MG63 (cell line): ENCODE results near the gene ABCC6. TPM values are rescaled to one million over a fixed set of nuclear protein-coding genes. Genes with fewer than 3 reads are reported as not detected.

Experiments
- DNase-seq: peaks from one replicate; pipeline ENCODE4 v3.0.0-alpha.2; 2020
- H3K27me3 ChIP-seq: fragments of 250-450 bp; sonication (Bioruptor Pico); 2 replicates; pipeline ENCODE4 v1.5.1; 2020; ENCODE audit warnings: mild to moderate bottlenecking, moderate library complexity
- H3K36me3 ChIP-seq: fragments of 250-450 bp; sonication (Bioruptor Pico); 2 replicates; pipeline ENCODE4 v1.5.1; 2020; ENCODE audit warnings: mild to moderate bottlenecking, moderate library complexity
- H3K4me3 ChIP-seq: fragments of 250-450 bp; sonication (Bioruptor Pico); 2 replicates; pipeline ENCODE4 v1.5.1; 2020; ENCODE audit warnings: mild to moderate bottlenecking, moderate library complexity
- H3K9me3 ChIP-seq: fragments of 250-450 bp; sonication (Bioruptor Pico); 2 replicates; pipeline ENCODE4 v1.5.1; 2020; ENCODE audit warnings: mild to moderate bottlenecking, moderate library complexity
- total RNA-seq: library from RNA; depleted of rRNA; stranded (reverse); fragments of >200 nt; shearing (Covaris generic); gene quantifications from 2 replicates; pipeline ENCODE4 v1.2.3, GENCODE V29; 2014; ENCODE audit warnings: low replicate concordance

Gene ABCC6
- total RNA-seq, 1 experiment from 2014 or later = not detected

DNA sequence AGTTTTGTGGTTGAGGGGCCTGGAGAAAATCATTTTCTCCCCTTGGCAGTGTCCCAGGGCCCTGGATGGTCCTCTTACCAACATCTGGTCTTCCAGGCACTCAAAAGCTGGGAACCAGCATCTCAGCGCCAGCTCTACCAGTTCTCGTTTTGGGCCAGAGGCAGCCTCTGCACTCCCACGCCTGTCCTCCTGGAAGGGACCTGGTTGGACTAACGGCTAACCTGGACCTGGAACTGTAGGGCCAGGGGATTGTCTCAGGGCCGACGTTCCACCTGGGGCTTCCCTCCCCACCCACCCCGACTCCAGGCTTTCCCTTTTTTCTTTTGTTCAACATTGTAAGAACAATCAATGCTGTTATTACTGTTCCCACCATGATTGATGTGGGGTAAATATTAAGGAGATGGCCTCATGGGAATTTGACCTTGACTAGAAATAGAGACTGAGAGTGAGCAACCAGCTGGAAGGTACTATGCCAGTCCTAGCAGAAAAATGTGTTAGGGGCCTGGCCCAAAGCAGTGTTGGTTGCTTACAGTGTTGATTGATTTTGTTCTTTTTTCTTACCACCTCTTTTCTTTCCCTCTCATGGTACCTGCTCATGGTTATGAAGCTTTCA lies 81.4 kb downstream of the ABCC6 start:
- Histone ChIP-seq H3K4me3 (no peak overlapping the region), H3K36me3 (peaks cover 92% of the 10 kb centered on the region), H3K27me3 (no peaks in the 10 kb centered on the region), H3K9me3 (no peaks in the 10 kb centered on the region)
- no peak for DNase-seq

DNA sequence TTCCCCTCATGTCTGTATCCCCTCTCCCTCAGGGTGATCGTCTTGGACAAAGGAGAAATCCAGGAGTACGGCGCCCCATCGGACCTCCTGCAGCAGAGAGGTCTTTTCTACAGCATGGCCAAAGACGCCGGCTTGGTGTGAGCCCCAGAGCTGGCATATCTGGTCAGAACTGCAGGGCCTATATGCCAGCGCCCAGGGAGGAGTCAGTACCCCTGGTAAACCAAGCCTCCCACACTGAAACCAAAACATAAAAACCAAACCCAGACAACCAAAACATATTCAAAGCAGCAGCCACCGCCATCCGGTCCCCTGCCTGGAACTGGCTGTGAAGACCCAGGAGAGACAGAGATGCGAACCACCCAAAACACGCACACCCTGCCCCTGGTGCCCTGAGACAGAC lies 82.2 kb downstream of the ABCC6 start:
- Histone ChIP-seq H3K9me3 (no peaks in the 10 kb centered on the region), H3K4me3 (no peak overlapping the region), H3K36me3 (peaks cover 92% of the 10 kb centered on the region), H3K27me3 (no peaks in the 10 kb centered on the region)
- DNase-seq = no peak

DNA sequence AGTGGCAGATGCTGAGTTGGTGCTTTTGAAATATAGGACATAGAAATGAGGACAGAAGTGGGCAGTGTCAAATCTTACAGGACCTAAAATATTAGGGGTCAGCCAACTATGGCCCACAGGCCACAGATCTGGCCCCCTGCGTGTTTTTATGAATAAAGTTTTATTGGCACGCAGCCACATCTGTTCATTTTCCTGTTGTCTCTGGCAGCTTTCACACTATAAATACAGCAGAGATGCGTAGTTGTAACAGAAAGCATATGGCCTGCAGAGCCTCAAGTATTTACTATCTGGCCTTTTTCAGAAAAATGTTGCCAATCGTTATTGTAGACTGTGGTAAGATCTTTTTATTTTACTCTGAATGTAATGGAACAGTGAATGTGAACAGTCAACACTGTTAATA lies 82.8 kb downstream of the ABCC6 start:
- no peaks in the 10 kb centered on the region for H3K9me3 ChIP-seq
- H3K4me3 ChIP-seq = no peak overlapping the region
- peaks cover 92% of the 10 kb centered on the region for H3K36me3 ChIP-seq
- no peaks in the 10 kb centered on the region for H3K27me3 ChIP-seq
- no peak for DNase-seq

DNA sequence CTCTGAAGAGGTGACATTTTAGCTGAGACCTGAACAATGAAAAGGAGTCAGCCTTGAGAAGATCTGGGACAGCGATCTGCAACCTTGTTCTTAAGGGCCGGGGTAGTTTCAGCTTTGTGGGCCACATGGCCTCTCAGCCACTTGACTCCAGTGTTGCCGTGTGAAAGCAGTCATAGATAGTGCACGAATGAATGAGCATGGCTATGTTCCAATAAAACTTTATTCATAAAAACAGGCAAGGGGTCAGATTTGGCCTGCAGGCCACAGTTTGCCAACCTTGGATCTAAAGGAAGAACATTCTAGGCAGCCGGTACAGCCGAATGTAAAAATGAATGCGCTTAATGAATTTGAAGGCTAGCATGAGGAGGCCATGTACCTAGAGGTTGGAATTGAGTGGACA lies 83.5 kb downstream of the ABCC6 start:
- Histone ChIP-seq H3K27me3 (no peaks in the 10 kb centered on the region), H3K9me3 (no peaks in the 10 kb centered on the region), H3K4me3 (no peak overlapping the region), H3K36me3 (peaks cover 92% of the 10 kb centered on the region)
- DNase-seq = no peak

DNA sequence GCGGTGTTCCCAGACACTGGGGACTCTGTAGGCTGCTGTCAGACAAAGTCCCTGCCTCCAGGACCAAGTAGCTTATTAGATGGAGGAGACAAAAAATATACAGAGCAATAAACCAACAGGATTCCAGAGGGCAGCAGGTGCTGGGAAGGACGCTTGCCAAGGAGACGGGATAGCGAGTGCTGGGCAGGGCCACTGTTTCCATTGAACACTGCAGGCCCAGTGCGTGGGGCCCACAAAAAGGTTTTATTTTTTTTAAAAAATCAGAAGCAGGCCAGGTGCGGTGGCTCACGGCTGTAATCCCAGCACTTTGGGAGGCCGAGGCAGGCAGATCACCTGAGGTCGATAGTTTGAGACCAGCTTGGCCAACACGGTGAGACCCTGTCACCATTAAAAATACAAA lies 84.2 kb downstream of the ABCC6 start:
- H3K4me3 ChIP-seq = no peak overlapping the region
- no peak for DNase-seq
- H3K9me3 ChIP-seq = no peaks in the 10 kb centered on the region
- H3K36me3 ChIP-seq = peaks cover 90% of the 10 kb centered on the region
- no peaks in the 10 kb centered on the region for H3K27me3 ChIP-seq

DNA sequence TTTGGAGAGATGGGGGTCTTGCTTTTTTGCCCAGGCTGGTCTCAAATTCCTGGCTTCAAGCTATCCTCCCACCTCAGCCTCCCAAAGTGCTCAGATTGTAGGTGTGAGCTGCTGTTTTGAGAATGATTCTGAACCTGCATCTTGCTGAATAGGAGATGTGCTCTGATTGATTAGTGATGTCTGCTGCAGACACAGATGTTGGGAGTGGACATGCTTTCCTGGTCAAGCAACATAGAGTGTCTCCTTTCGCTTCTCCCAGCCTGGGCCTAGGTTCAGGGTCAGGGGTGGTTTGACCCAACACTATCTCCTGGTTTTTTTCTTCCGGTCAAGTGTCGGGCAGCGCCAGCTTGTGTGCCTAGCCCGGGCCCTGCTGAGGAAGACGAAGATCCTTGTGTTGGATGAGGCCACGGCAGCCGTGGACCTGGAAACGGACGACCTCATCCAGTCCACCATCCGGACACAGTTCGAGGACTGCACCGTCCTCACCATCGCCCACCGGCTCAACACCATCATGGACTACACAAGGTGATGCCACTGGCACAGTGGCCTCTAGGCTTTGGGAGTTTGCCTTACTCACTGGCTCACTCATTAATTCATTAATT lies 85.2 kb downstream of the ABCC6 start:
- Histone ChIP-seq H3K9me3 (no peaks in the 10 kb centered on the region), H3K36me3 (peaks cover 92% of the 10 kb centered on the region), H3K27me3 (no peaks in the 10 kb centered on the region), H3K4me3 (no peak overlapping the region)
- DNase-seq = no peak

DNA sequence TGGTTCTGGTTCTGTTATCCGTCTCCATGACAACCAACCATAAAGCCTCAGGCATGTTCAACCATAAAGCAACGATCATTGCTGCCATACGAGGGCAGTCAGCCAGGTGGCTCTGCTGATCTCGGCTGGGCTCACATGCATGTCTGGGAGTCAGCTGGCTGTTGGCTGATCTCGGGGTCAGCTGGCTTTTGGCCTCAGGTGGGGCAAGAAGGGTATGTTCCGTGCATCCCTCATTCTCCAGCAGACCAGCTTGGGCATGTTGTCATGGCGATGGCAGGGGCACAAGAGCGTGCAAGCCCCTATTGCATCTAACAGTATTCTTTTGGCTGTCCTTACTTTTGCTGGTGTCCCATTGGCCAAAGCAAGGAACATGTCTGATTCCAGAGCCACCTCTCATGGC lies 86.2 kb downstream of the ABCC6 start:
- no peak for DNase-seq
- no peaks in the 10 kb centered on the region for H3K9me3 ChIP-seq
- peaks cover 89% of the 10 kb centered on the region for H3K36me3 ChIP-seq
- no peak overlapping the region for H3K4me3 ChIP-seq
- H3K27me3 ChIP-seq = no peaks in the 10 kb centered on the region

DNA sequence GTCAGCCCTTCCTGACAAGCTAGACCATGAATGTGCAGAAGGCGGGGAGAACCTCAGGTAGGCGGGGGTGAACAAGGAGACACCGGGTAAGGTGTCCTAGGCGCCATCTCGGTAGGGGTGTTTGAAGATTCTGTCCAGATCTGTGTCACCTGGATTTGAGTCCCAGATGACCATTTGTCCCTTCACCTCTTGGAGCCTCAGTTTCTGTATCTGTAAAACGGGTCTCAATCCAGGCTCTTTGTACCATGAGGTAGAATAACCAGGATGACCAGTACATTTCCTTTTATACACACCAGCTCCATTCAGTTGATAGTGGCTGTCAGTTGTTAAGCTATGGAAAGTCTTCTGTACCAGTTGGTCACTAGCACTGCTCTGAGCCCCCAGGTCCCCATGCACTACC lies 86.7 kb downstream of the ABCC6 start:
- no peak for DNase-seq
- Histone ChIP-seq H3K9me3 (no peaks in the 10 kb centered on the region), H3K27me3 (no peaks in the 10 kb centered on the region), H3K4me3 (no peak overlapping the region), H3K36me3 (peaks cover 89% of the 10 kb centered on the region)

DNA sequence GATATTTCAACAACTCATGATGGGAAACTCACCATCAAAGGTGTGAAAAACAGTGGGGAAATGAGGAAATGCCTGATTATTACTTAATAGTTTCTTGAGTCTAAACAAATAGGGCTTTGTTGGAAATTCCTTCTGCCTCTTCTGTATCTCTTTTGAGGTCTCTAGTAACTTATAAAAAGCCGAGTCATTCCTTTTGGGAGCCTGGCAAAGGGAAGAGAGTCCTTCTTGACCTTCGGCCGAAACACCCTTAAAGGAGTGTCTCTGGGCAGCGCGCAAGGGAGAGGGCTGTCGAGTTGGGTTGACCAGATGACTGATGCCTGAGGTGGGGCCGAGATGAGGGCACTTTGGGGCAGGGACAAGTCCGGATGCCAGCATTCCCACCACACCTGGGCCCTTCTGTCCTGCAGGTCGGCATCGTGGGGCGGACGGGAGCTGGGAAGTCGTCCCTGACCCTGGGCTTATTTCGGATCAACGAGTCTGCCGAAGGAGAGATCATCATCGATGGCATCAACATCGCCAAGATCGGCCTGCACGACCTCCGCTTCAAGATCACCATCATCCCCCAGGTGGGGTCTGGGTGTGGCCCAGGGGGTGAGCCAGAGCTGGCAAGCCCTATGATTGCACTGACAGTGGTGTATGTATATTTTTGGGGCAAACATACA lies 89.2 kb downstream of the ABCC6 start:
- Histone ChIP-seq H3K36me3 (peaks cover 92% of the 10 kb centered on the region), H3K9me3 (no peaks in the 10 kb centered on the region), H3K27me3 (no peaks in the 10 kb centered on the region), H3K4me3 (no peak overlapping the region)
- no peak for DNase-seq

DNA sequence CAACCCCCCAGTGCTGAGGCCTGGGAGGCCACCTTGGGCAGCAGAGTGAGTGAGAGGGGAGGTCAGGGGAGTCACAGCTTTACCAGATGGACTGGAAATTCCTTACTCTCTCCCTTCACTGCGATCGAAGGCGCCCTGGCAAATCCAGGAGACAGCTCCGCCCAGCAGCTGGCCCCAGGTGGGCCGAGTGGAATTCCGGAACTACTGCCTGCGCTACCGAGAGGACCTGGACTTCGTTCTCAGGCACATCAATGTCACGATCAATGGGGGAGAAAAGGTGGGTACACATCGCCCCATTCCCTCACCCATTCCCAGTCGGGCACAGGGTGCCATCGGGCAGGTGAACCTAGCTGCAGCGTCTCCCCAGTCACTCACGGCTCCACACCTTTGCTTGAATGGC lies 91.6 kb downstream of the ABCC6 start:
- no peaks in the 10 kb centered on the region for H3K27me3 ChIP-seq
- H3K4me3 ChIP-seq = no peak overlapping the region
- peaks cover 92% of the 10 kb centered on the region for H3K36me3 ChIP-seq
- DNase-seq = no peak
- H3K9me3 ChIP-seq = no peaks in the 10 kb centered on the region

DNA sequence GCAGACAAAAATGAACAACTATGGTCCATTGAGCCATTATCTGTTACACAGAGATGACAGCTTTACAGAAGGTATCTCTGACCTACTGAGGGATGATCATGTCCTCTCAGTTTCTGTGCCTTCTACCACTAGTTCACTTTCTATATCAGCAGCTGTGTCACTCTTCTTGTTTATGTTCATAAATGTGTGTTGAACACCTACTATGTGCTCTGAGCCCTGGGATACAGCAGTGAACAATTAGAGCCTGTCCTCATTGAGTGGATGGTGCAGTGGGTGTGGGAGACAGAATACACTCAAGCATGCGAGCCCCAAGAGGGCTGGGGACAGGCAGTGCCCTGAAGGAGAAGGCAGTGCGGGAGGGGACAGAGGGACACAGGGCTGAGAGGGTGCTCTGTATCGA lies 92.1 kb downstream of the ABCC6 start:
- Histone ChIP-seq H3K4me3 (no peak overlapping the region), H3K9me3 (no peaks in the 10 kb centered on the region), H3K36me3 (peaks cover 92% of the 10 kb centered on the region), H3K27me3 (no peaks in the 10 kb centered on the region)
- DNase-seq = no peak

DNA sequence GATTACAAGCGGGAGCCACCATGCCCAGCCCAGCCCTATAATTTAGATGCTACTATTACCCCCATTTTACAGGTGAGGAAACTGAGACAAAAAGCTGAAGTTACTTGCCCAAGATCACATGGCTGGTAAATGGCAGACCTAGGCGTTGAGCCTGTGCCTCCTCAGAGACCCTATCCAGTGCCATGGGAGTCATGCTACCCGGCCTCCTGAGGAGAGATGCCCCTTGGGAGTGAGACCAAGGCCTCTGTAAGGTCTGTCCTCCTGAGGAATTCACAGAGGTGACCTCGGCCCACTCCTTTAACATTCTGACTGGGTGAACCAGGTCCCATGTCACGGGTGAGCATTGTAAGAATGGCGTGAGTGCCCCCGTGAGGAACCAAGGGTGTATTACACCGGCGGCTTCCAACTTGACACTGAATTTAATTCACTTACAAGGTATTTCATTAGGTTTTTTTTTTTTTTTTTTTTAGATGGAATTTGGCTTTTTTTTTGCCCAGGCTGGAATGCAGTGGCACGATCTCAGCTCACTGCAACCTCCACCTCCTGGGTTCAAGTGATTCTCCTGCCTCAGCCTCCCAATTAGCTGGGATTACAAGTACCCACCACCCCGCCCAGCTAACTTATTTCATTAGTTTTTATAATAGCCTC lies 95.7 kb downstream of the ABCC6 start:
- DNase-seq = peak; percentile 68
- H3K9me3 ChIP-seq = peaks cover 13% of the 10 kb centered on the region; the same call in 1 of the 2 replicates
- H3K27me3 ChIP-seq = no peaks in the 10 kb centered on the region
- peaks cover 92% of the 10 kb centered on the region for H3K36me3 ChIP-seq
- H3K4me3 ChIP-seq = no peak overlapping the region

DNA sequence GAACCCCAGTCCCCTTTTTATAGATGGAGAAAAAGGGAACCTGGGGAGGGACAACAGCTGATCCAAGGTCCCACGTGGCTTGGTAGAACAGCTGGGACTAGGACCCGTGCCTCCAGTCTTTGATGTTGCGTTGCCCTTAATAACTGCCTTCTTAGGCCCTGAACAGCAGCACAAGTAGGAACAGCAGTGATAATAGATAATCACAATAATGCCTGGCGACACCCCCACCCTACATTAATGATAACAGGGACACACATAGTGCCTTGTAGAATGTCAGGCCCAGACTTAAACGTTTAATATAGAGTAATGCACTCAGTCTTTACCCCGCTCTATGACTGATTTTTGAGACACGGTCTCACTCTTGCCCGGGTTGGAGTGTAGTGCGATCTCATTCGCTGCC lies 96.4 kb downstream of the ABCC6 start:
- peaks cover 13% of the 10 kb centered on the region; the same call in 1 of the 2 replicates for H3K9me3 ChIP-seq
- H3K4me3 ChIP-seq = no peak overlapping the region
- DNase-seq = no peak
- peaks cover 96% of the 10 kb centered on the region for H3K36me3 ChIP-seq
- H3K27me3 ChIP-seq = no peaks in the 10 kb centered on the region

DNA sequence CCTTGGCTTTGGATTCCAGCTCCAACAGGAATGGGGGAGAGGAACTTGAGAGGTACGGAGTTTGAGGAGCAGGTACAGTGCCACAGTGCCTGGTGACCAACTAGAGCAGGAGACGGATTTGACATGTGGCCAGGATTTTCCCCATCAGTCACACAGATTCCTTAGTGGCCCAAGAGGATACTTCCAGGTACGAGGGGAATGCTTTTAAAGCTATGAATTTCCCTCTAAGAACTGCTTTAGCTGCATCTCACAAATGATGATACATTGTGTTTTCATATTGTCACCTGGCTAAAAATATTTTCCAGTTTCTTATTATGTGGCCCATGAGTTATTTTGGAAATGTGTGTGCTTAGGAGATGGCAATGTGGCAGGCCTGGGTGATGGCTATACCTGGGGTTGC lies 98.3 kb downstream of the ABCC6 start:
- no peaks in the 10 kb centered on the region for H3K27me3 ChIP-seq
- H3K9me3 ChIP-seq = peaks cover 13% of the 10 kb centered on the region; the same call in 1 of the 2 replicates
- no peak for DNase-seq
- H3K4me3 ChIP-seq = no peak overlapping the region
- H3K36me3 ChIP-seq = peaks cover 96% of the 10 kb centered on the region

DNA sequence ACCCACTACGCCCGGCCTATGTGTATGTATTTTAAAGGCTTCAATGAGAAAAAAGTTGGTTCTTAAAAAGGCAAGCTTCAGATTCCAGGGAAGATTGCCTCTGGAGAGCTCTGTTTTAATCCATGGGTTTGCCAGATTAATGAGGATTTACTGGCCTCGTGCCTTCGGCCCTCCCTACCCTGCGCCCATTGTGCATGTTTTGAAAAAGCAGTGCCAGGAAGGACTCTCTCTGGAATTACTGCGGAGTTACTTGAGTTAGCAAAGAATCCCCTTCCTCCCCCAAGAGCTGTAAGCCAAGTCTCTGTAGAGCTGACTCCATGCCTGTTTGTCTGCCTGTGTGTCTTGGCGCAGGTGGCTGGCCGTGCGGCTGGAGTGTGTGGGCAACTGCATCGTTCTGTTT lies 98.9 kb downstream of the ABCC6 start:
- Histone ChIP-seq H3K9me3 (peaks cover 13% of the 10 kb centered on the region; the same call in 1 of the 2 replicates), H3K36me3 (peaks cover 96% of the 10 kb centered on the region), H3K27me3 (no peaks in the 10 kb centered on the region), H3K4me3 (no peak overlapping the region)
- DNase-seq = no peak

DNA sequence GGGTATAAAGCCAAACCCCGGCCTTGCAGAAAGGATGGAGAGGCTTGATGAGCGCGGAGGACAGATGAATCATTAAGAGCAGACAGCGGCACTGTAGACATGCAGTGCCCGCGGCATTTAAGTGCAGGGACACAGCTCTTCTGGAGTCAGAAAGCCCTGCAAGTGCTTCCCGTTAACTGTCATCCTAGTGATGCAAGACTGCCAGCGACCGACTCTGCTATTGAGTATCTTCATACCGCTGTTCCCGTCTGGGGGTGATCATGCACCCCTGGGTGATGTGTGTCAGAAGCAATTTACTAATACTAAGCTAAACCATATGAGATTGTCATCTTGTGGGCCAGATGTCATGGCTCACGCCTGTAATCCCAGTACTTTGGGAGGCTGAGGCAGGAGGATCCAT lies 101.0 kb downstream of the ABCC6 start:
- H3K36me3 ChIP-seq = peaks cover 98% of the 10 kb centered on the region
- H3K9me3 ChIP-seq = peaks cover 13% of the 10 kb centered on the region; the same call in 1 of the 2 replicates
- no peaks in the 10 kb centered on the region for H3K27me3 ChIP-seq
- no peak overlapping the region for H3K4me3 ChIP-seq
- no peak for DNase-seq

DNA sequence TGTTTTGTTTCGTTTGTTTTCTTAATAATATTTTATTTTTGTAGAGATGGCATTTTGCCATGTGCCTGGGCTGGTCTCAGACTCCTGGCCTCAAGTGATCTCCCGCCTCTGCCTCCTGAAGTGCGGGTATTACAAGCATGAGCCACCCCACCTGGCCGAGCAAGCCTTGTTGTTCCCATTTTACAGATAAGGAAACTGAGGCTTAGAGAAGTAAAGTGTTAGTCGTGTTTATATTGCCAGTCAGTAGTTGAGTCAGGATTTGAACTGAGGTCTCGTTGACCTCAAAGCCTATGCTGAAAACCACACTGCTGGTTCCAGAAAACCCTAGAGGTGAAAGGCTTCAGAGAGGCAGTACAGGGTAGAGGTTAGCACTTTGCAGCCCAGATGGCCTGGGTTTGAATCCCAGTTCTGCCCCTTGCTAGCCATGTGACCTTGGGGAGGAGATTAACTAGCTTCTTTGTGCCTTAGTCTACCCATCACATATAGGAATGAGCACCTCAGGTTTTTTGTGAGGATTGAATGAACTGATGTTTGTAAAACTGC lies 102.0 kb downstream of the ABCC6 start:
- Histone ChIP-seq H3K36me3 (peaks cover 98% of the 10 kb centered on the region), H3K27me3 (no peaks in the 10 kb centered on the region), H3K9me3 (peaks cover 13% of the 10 kb centered on the region; the same call in 1 of the 2 replicates), H3K4me3 (no peak overlapping the region)
- DNase-seq = no peak
